MCF 10A (cell line): ENCODE data around the gene RALBP1. TPM values are rescaled to one million over a fixed set of nuclear protein-coding genes. Genes with fewer than 3 reads are reported as not detected.

Experiments
- BruUV-seq: library from RNA; stranded (reverse); fragments of 400-500 nt; replicated peaks from 2 replicates; lab custom pipeline; 2021; lab: Mats Ljungman, UMichigan
- CTCF ChIA-PET: fragments of 300-600 bp; sonication (Branson Sonifier 250); formaldehyde crosslinking; extraction: SDS; loops from one replicate; lab custom pipeline; 2021; ENCODE audit warnings: antibody characterized with exemption, inconsistent platforms; lab: Yijun Ruan, JAX
- POLR2A ChIA-PET: fragments of 300-600, 350-650 bp; sonication (Branson Sonifier 250); formaldehyde crosslinking; extraction: SDS; loops from one replicate; lab custom pipeline; 2020; ENCODE audit warnings: antibody characterized with exemption, inconsistent platforms; lab: Yijun Ruan, JAX
- DNase-seq: peaks from one replicate; pipeline ENCODE4 v3.0.0-alpha.2; 2018; ENCODE audit not compliant: unreplicated experiment
- H3K27ac Mint-ChIP-seq: one replicate; pipeline ENCODE4 v1.8.0; 2022; ENCODE audit warnings: mild to moderate bottlenecking, low read depth, mixed read lengths; ENCODE audit not compliant: unreplicated experiment
- H3K27me3 Mint-ChIP-seq: one replicate; pipeline ENCODE4 v1.8.0; 2022; ENCODE audit warnings: mixed read lengths; ENCODE audit not compliant: insufficient read depth, unreplicated experiment
- H3K36me3 Mint-ChIP-seq: one replicate; pipeline ENCODE4 v1.8.0; 2022; ENCODE audit warnings: mild to moderate bottlenecking, moderate library complexity, mixed read lengths; ENCODE audit not compliant: insufficient read depth, unreplicated experiment
- H3K4me1 Mint-ChIP-seq: one replicate; pipeline ENCODE4 v1.8.0; 2022; ENCODE audit warnings: mixed read lengths; ENCODE audit not compliant: insufficient read depth, unreplicated experiment
- H3K4me3 Mint-ChIP-seq: one replicate; pipeline ENCODE4 v1.8.0; 2022; ENCODE audit warnings: mild to moderate bottlenecking, moderate library complexity, mixed read lengths; ENCODE audit not compliant: unreplicated experiment
- H3K9me3 Mint-ChIP-seq: one replicate; pipeline ENCODE4 v1.8.0; 2022; ENCODE audit warnings: mixed read lengths; ENCODE audit not compliant: unreplicated experiment
- CTCF ChIP-seq: fragments of 200-600 bp; IDR thresholded peaks from one replicate; pipeline ENCODE4 v1.8.0; 2022; ENCODE audit warnings: antibody characterized with exemption, mild to moderate bottlenecking; ENCODE audit not compliant: unreplicated experiment
- intact Hi-C: fragments of 100-400 bp; cut with micrococcal nuclease; formaldehyde crosslinking; loops from 2 replicates; pipeline ENCODE4 v1.14.1; 2022
- total RNA-seq: library from RNA; stranded (reverse); gene quantifications from 2 replicates; pipeline ENCODE4 v1.2.3, GENCODE V29; 2022

RALBP1 gene
- total RNA-seq, 1 experiment from 2014 or later = 47.0 TPM

GRCh38 chr18:9575558-9575957, 100.2 kb downstream of the RALBP1 start:
- H3K4me1 Mint-ChIP-seq = peaks cover 35% of the 10 kb centered on the region
- H3K27me3 Mint-ChIP-seq = no peaks in the 10 kb centered on the region
- DNase-seq = peak; percentile 97
- no TSS peak for BruUV-seq
- no peak overlapping the region for H3K4me3 Mint-ChIP-seq
- peaks cover 66% of the 10 kb centered on the region for H3K36me3 Mint-ChIP-seq
- ChIA-PET POLR2A (interaction anchor here (0.6 to 3.2 kb wide), 14 partner anchors 10 to 340 kb away, joined by 3 to 30 read pairs (median 5); no protein-coding TSS in a partner anchor), CTCF (interaction anchor here (0.5 to 4.5 kb wide), 38 partner anchors 8 to 865 kb away, joined by 3 to 30 read pairs (median 4); no protein-coding TSS in a partner anchor)
- H3K9me3 Mint-ChIP-seq = no peaks in the 10 kb centered on the region
- H3K27ac Mint-ChIP-seq = no peak overlapping the region
- peak; percentile 86 for TF ChIP-seq CTCF
- intact Hi-C loops = loop anchor here (1.0 to 10.0 kb wide), 6 partner anchors 37 to 949 kb away; partner anchors contain the start of gene NAPG

- Mint-ChIP-seq H3K27me3 (no peaks in the 10 kb centered on the region), H3K36me3 (peaks cover 67% of the 10 kb centered on the region), H3K9me3 (no peaks in the 10 kb centered on the region), H3K4me1 (peaks cover 33% of the 10 kb centered on the region), H3K27ac (no peak overlapping the region), H3K4me3 (no peak overlapping the region)
- BruUV-seq = no TSS peak
- intact Hi-C loops = loop anchor here (5.0 to 10.0 kb wide), 3 partner anchors 197 to 947 kb away; partner anchors contain the start of gene NAPG
- no peak for TF ChIP-seq CTCF
- DNase-seq = no peak
- CTCF ChIA-PET = interaction anchor here (0.8 to 4.5 kb wide), 7 partner anchors 11 to 146 kb away, joined by 3 to 30 read pairs (median 5); no protein-coding TSS in a partner anchor
- POLR2A ChIA-PET = interaction anchor here (0.8 to 3.2 kb wide), 7 partner anchors 12 to 95 kb away, joined by 3 to 30 read pairs (median 3); no protein-coding TSS in a partner anchor
Observed at GRCh38 chr18:9577361-9577760, 102.0 kb downstream of the RALBP1 start.

- ChIA-PET CTCF (interaction anchor here (0.7 to 1.9 kb wide), 5 partner anchors 10 to 373 kb away, joined by 3 to 4 read pairs (median 3); no protein-coding TSS in a partner anchor), POLR2A (interaction anchor here (0.9 to 2.8 kb wide), 5 partner anchors 11 to 95 kb away, joined by 3 to 16 read pairs (median 6); no protein-coding TSS in a partner anchor)
- BruUV-seq = no TSS peak
- peak; percentile 51 for DNase-seq
- H3K4me1 Mint-ChIP-seq = peaks cover 33% of the 10 kb centered on the region
- no peaks in the 10 kb centered on the region for H3K27me3 Mint-ChIP-seq
- no peaks in the 10 kb centered on the region for H3K9me3 Mint-ChIP-seq
- H3K27ac Mint-ChIP-seq = no peak overlapping the region
- no peak overlapping the region for H3K4me3 Mint-ChIP-seq
- peaks cover 70% of the 10 kb centered on the region for H3K36me3 Mint-ChIP-seq
- TF ChIP-seq CTCF = no peak
- intact Hi-C loops = loop anchor here (5.0 to 10.0 kb wide), 3 partner anchors 196 to 946 kb away; partner anchors contain the start of gene NAPG
Observed at GRCh38 chr18:9578306-9578705, 103.0 kb downstream of the RALBP1 start.

- POLR2A ChIA-PET = interaction anchor here (0.6 to 1.5 kb wide), 3 partner anchors 11 to 389 kb away, joined by 3 to 6 read pairs (median 4); no protein-coding TSS in a partner anchor
- no peak for TF ChIP-seq CTCF
- CTCF ChIA-PET = interaction anchor here (0.8 kb wide), 1 partner anchor 141 kb away, joined by 4 read pairs; no protein-coding TSS in a partner anchor
- Mint-ChIP-seq H3K27me3 (no peaks in the 10 kb centered on the region), H3K4me3 (no peak overlapping the region), H3K27ac (no peak overlapping the region), H3K36me3 (peaks cover 84% of the 10 kb centered on the region), H3K9me3 (no peaks in the 10 kb centered on the region), H3K4me1 (peaks cover 16% of the 10 kb centered on the region)
- intact Hi-C loops = no loop called here
- no TSS peak for BruUV-seq
- DNase-seq = no peak
Observed at GRCh38 chr18:9581667-9582066, 106.4 kb downstream of the RALBP1 start.
